Lung (tissue), 12 donors: ENCODE measurements around the gene TBCD. TPM values are rescaled to one million over a fixed set of nuclear protein-coding genes. Genes with fewer than 3 reads are reported as not detected.

ENCODE experiments used
- ATAC-seq: fragments of 200-7000 bp; cut with Tn5 transposase; one replicate; pipeline ENCODE4 v1.9.1; 2020; ENCODE audit warnings: moderate number of reproducible peaks; ENCODE audit not compliant: insufficient read depth, low FRiP score
- DNase-seq, 3 donors: peaks; one replicate each; pipeline ENCODE4 v3.0.0-alpha.2; 2013 to 2017
- H3K27ac ChIP-seq, 2 donors: one replicate each; pipeline ENCODE4 v1.5.1; 2013; ENCODE audit warnings: mild to moderate bottlenecking in 2 of 2, moderate library complexity in 2 of 2, control low read depth in 1 of 2, inconsistent platforms in 1 of 2, low read depth in 1 of 2, low read length in 1 of 2
- H3K27me3 ChIP-seq, 3 donors: one replicate each; pipeline ENCODE4 v1.5.1; 2013; ENCODE audit warnings: low read length in 2 of 3; ENCODE audit not compliant: control insufficient read depth in 3 of 3, insufficient read depth in 3 of 3
- H3K36me3 ChIP-seq, 4 donors: one replicate each; pipeline ENCODE4 v1.5.1; 2013; ENCODE audit warnings: low read length in 4 of 4, mild to moderate bottlenecking in 1 of 4, moderate library complexity in 1 of 4; ENCODE audit not compliant: control insufficient read depth in 4 of 4, insufficient read depth in 4 of 4
- H3K4me1 ChIP-seq, 5 donors: one replicate each; pipeline ENCODE4 v1.5.1; 2013; ENCODE audit warnings: low read length in 5 of 5, mild to moderate bottlenecking in 2 of 5, moderate library complexity in 1 of 5; ENCODE audit not compliant: control insufficient read depth in 5 of 5, insufficient read depth in 5 of 5
- H3K4me3 ChIP-seq: one replicate; pipeline ENCODE4 v1.5.1; 2013; ENCODE audit warnings: mild to moderate bottlenecking, control low read depth, moderate library complexity
- H3K9ac ChIP-seq, 2 donors: one replicate each; pipeline ENCODE4 v1.5.1; 2013; ENCODE audit warnings: low read length in 2 of 2, control low read depth in 1 of 2; ENCODE audit not compliant: insufficient read depth in 1 of 2
- H3K9me3 ChIP-seq, 4 donors: one replicate each; pipeline ENCODE4 v1.5.1; 2013; ENCODE audit warnings: low read length in 3 of 4, mild to moderate bottlenecking in 1 of 4, moderate library complexity in 1 of 4; ENCODE audit not compliant: control insufficient read depth in 4 of 4, insufficient read depth in 3 of 4
- CTCF ChIP-seq: IDR thresholded peaks from 2 replicates; pipeline ENCODE4 v1.5.1; 2012; ENCODE audit warnings: mild to moderate bottlenecking; ENCODE audit errors: control extremely low read depth, extremely low read depth
- WGBS, 2 donors: extraction: QIAGEN DNeasy Blood & Tissue Kit; methylation state at CpG; one replicate each; pipeline ENCODE4 v1.1.7; 2013; 5-methylcytosine and 5-hydroxymethylcytosine counted together
- polyA plus RNA-seq, 2 donors: library from polyadenylated mRNA; stranded (reverse); fragments of 200-250 nt; gene quantifications; one replicate each; pipeline ENCODE4 v1.2.1, GENCODE V29; 2013
- total RNA-seq, 2 donors: library from RNA; depleted of rRNA in 1 of 2; stranded (reverse); fragments of >200 nt in 1 of 2; gene quantifications; one replicate each; pipeline ENCODE4 v1.2.1, GENCODE V29; 2014 to 2021
- donor health status: control.
- donor health status: control.
- donor health status: Bipolar disorder and iron deficiency.
- donor health status: healthy.
- donor health status: DM: yes; HTN: yes; CAD: no.

TBCD gene
- total and polyA plus RNA-seq, 4 donors: 57.6 to 119 (median 90.3) TPM

DNA sequence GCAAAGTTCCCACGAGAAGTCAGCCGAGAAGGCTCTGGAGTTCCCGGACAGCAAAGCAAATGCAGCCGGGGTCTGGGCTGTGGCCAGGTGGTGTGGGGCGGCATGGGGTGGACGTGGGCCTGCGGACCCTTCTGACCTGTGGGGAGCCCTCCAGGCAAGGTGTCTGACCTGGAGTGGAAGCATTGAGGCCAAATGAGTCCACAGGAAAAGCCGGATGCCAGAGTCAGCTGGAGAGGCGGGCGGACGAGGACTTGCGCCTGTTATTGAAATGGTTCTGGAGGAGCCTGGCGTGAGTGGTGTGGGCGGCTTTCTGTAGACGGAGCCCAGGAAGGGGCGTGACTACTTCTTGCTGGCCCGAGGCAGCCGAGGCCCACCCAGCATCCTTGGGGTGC, 138.5 kb downstream of the TBCD start:
- DNase-seq (no peak), ATAC-seq (no peak)
- H3K36me3 ChIP-seq: peaks cover 0 to 13% (median 3%) of the 10 kb centered on the region in 4 donors
- no peaks in the 10 kb centered on the region for H3K27me3 ChIP-seq
- 67 to 82% methylated on average over 18 of the region's 18 CpGs for WGBS, 2 donors
- no peak overlapping the region for H3K4me3 ChIP-seq
- H3K9ac ChIP-seq: no peak overlapping the region
- H3K9me3 ChIP-seq: no peaks in the 10 kb centered on the region
- H3K4me1 ChIP-seq: peaks cover 6 to 65% (median 36%) of the 10 kb centered on the region in 5 donors
- no peak for TF ChIP-seq CTCF
- peak overlapping the region in 1 of 2 donors; percentile 94 for H3K27ac ChIP-seq

- H3K9ac ChIP-seq: no peak overlapping the region
- ATAC-seq: no peak
- TF ChIP-seq CTCF: no peak
- H3K4me1 ChIP-seq: peaks cover 6 to 57% (median 32%) of the 10 kb centered on the region in 5 donors
- H3K4me3 ChIP-seq: no peak overlapping the region
- H3K27ac ChIP-seq: peak overlapping the region in 1 of 2 donors; percentile 94
- 76 to 89% methylated on average over 29 of the region's 29 CpGs for WGBS, 2 donors
- no peak for DNase-seq
- H3K9me3 ChIP-seq: no peaks in the 10 kb centered on the region
- no peaks in the 10 kb centered on the region for H3K27me3 ChIP-seq
- peaks cover 0 to 17% (median 7%) of the 10 kb centered on the region in 4 donors for H3K36me3 ChIP-seq
Measured at GRCh38 chr17:82890926-82891678, 139.2 kb downstream of the TBCD start.

DNA sequence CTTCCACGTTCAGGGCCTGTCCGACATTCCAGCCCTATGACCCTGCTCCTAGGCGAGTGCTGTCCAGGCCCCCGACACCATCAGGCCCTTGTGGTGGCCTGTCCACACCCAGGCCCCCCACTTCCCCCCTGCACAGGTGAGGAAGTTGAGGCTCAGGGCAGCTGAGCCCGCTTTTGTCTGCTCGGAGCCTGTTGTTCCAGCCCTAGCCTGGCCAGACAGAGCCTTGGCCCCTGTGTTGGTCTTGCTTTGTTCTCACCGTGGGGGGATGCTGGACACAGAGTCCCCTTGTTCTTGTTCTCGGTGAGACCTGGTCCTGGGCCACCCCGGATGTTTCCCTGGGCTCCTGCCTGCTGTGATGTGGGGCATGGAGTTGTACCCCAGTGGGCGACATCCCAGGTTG, 140.0 kb downstream of the TBCD start:
- Histone ChIP-seq H3K4me1 (peaks cover 6 to 54% (median 29%) of the 10 kb centered on the region in 5 donors), H3K36me3 (peaks cover 0 to 19% (median 7%) of the 10 kb centered on the region in 4 donors), H3K27ac (peak overlapping the region in 1 of 2 donors; percentile 40), H3K4me3 (no peak overlapping the region), H3K27me3 (no peaks in the 10 kb centered on the region), H3K9ac (no peak overlapping the region), H3K9me3 (no peaks in the 10 kb centered on the region)
- DNase-seq: no peak
- ATAC-seq: no peak
- 91 to 95% methylated on average over 10 of the region's 10 CpGs for WGBS, 2 donors
- TF ChIP-seq CTCF: no peak
